SIG-M5 treated with dmso at 0.1 percent for 504 hours (cell line): ENCODE results near the gene GAGE12G.
"Not testable (repeated sequence)": the region's sequence is repeated elsewhere in the genome, so short reads cannot be mapped to it uniquely, and the experiment has no call there.

Source experiments
- DNase-seq: peaks from one replicate; lab custom pipeline; 2025; ENCODE audit not compliant: unreplicated experiment; lab: John Stamatoyannopoulos, UW

GAGE12G gene

GRCh38 chrX:49570100-49570499 lies at the start of gene GAGE12G:
GAGE12G (plus strand) TSS chrX:49570400; CDS start chrX:49571555, 1,155 bp downstream.
- DNase-seq = not testable (repeated sequence)

- DNase-seq = not testable (repeated sequence)
Observed at GRCh38 chrX:49531877-49532276, 38.3 kb upstream of the GAGE12G start, which contains the start of gene GAGE12C. GAGE12C (plus strand) TSS chrX:49532177; CDS start chrX:49533332, 1,155 bp downstream.

DNA sequence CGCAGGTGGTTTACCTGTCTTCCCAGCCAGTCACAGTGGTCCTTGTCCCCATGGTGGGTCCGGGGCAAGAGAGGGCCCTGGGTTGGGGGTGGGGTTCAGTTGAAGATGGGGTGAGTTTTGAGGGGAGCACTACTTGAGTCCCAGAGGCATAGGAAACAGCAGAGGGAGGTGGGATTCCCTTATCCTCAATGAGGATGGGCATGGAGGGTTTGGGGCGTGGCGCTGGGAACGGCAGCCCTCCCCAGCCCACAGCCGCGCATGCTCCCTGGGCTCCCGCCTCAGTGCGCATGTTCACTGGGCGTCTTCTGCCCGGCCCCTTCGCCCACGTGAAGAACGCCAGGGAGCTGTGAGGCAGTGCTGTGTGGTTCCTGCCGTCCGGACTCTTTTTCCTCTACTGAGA lies 28.8 kb upstream of the GAGE12G start, which contains the start of gene GAGE12D:
Gene GAGE12D, plus strand, starts transcription at position 301 of the 400 bp plus-strand sequence. CDS start 1,155 bp downstream, outside the sequence.
- DNase-seq = not testable (repeated sequence)

GRCh38 chrX:49550989-49551388 lies 19.2 kb upstream of the GAGE12G start, which contains the start of gene GAGE12E:
GAGE12E (plus strand) TSS chrX:49551289; CDS start chrX:49552444, 1,155 bp downstream.
- not testable (repeated sequence) for DNase-seq

DNA sequence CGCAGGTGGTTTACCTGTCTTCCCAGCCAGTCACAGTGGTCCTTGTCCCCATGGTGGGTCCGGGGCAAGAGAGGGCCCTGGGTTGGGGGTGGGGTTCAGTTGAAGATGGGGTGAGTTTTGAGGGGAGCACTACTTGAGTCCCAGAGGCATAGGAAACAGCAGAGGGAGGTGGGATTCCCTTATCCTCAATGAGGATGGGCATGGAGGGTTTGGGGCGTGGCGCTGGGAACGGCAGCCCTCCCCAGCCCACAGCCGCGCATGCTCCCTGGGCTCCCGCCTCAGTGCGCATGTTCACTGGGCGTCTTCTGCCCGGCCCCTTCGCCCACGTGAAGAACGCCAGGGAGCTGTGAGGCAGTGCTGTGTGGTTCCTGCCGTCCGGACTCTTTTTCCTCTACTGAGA lies 9.7 kb upstream of the GAGE12G start, which contains the start of gene GAGE12F:
Gene GAGE12F, plus strand, starts transcription at position 301 of the 400 bp plus-strand sequence. CDS start 1,155 bp downstream, outside the sequence.
- not testable (repeated sequence) for DNase-seq

DNA sequence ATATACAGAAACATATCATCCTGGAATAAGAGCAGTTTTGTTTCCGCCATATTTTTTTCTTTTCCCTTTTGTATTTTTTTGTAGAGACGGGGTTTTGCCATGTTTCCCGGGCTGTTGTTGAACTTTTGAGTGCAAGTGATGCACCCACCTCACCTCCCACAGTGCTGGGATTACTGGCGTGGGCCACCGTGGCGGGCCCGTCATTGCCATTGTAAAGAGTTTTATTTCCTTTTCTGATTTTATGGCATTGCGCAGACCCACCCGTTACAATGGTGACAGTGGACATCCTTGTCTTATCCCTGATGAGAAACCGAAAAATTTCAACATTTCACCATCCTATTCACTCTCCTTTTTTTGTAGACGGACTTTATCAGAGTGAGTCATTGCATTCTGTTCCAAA lies 1.5 kb upstream of the GAGE12G start:
- DNase-seq = not testable (repeated sequence)

DNA sequence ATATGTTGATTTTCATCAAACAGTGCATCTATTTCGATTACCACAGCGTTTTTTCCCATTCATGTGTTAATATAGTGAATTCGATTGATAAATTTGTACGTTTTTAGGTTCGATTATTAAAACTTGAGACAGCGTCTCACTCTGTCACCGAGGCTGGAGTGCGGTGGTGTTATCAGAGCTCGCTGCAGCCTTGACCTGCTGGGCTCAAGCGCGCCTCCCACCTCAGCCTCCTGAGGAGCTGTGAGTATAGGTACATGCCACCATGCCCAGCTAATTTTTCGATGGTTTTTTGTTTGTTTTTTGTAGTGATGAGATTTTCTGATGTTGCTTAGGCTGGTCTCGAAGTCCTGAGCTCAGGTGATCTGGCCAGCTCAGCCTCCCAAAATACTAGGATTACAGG lies 1.0 kb upstream of the GAGE12G start:
- DNase-seq = not testable (repeated sequence)

DNA sequence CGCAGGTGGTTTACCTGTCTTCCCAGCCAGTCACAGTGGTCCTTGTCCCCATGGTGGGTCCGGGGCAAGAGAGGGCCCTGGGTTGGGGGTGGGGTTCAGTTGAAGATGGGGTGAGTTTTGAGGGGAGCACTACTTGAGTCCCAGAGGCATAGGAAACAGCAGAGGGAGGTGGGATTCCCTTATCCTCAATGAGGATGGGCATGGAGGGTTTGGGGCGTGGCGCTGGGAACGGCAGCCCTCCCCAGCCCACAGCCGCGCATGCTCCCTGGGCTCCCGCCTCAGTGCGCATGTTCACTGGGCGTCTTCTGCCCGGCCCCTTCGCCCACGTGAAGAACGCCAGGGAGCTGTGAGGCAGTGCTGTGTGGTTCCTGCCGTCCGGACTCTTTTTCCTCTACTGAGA lies 9.4 kb downstream of the GAGE12G start, which contains the start of gene GAGE12H:
Gene GAGE12H, plus strand, starts transcription at position 301 of the 400 bp plus-strand sequence. CDS start 1,155 bp downstream, outside the sequence.
- not testable (repeated sequence) for DNase-seq

DNA sequence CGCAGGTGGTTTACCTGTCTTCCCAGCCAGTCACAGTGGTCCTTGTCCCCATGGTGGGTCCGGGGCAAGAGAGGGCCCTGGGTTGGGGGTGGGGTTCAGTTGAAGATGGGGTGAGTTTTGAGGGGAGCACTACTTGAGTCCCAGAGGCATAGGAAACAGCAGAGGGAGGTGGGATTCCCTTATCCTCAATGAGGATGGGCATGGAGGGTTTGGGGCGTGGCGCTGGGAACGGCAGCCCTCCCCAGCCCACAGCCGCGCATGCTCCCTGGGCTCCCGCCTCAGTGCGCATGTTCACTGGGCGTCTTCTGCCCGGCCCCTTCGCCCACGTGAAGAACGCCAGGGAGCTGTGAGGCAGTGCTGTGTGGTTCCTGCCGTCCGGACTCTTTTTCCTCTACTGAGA lies 19.0 kb downstream of the GAGE12G start, which contains the start of gene GAGE2A:
Gene GAGE2A, plus strand, starts transcription at position 301 of the 400 bp plus-strand sequence. CDS start 1,155 bp downstream, outside the sequence.
- not testable (repeated sequence) for DNase-seq

DNA sequence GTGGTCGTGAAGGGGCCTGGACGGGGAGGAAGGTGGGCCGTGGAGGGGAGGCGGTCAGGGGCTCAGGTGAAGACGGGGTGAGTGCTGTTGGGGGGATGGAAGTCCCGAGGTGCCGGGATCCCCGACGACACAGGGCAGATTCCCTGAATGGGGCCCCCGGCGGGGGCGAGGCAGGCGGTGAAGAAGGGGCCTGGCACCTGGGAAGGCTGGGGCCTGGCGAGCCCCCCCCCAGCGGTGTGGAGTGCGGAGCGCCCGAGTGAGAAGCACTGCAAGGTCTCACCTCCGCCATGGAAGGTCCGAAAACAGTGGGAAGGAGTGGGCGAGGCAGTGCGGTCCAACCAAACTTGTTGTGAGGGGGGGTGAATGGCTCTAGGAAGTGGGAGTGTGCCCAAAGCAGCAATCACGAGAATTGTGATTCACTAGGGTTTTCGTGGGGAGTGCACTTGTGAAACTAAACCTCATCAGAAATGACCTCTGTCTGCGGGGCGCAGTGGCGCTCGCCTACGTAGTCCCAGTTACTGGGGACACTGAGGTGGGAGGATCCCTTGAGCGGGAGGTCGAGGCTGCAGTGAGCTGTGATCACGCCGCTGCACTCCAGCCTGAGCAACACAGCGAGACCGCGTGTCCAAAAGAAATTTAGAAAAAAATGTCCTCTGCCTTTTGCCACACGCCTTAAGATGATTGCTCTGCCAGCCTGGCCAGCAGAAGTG lies 19.7 kb downstream of the GAGE12G start:
- not testable (repeated sequence) for DNase-seq

DNA sequence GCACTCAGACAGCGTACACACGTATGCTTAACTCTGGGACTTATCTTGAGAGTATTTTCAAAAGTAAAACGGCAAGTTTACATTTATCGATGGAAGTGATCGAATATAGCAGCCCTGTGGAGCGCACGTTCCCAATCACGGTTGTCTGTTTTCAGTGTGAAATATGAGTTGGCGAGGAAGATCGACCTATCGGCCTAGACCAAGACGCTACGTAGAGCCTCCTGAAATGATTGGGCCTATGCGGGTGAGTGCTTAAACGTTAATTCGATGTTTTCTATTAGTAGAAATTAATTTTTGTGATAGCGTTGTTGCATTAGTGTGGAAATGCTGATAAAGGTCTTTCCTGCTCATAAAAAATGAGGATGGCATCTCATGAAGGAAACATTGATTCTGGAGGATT lies 20.3 kb downstream of the GAGE12G start:
- DNase-seq = not testable (repeated sequence)

DNA sequence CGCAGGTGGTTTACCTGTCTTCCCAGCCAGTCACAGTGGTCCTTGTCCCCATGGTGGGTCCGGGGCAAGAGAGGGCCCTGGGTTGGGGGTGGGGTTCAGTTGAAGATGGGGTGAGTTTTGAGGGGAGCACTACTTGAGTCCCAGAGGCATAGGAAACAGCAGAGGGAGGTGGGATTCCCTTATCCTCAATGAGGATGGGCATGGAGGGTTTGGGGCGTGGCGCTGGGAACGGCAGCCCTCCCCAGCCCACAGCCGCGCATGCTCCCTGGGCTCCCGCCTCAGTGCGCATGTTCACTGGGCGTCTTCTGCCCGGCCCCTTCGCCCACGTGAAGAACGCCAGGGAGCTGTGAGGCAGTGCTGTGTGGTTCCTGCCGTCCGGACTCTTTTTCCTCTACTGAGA lies 28.5 kb downstream of the GAGE12G start, which contains the start of gene GAGE1:
Gene GAGE1, plus strand, starts transcription at position 301 of the 400 bp plus-strand sequence. CDS start 1,155 bp downstream, outside the sequence.
- not testable (repeated sequence) for DNase-seq

DNA sequence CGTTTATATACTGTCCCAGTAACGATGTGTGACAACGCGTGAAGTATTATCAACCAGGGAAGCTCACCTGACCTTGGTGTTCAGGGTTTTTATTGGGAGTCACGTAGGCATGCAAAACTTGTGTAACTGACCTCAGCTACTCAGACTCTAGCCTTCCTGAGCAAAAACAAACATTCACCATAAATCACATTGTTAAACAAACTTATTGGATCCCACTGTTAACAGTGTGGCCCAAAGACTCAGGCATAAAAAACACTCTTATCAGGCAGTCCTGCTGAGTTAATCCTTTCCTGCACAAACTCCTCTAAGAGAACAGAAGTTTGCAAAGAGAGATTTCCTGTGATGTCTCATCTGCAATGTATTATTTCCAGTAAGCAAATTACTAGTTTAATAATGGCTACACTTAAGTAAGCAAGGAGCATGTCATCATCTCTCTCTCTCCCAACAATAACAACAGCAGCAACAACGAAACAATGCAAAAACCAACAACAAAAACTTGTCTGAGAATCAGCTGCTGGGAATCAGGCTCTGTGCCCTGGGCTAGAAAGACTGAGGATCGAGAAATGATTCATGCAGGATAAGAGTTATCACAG lies 40.6 kb downstream of the GAGE12G start:
- DNase-seq = no peak

DNA sequence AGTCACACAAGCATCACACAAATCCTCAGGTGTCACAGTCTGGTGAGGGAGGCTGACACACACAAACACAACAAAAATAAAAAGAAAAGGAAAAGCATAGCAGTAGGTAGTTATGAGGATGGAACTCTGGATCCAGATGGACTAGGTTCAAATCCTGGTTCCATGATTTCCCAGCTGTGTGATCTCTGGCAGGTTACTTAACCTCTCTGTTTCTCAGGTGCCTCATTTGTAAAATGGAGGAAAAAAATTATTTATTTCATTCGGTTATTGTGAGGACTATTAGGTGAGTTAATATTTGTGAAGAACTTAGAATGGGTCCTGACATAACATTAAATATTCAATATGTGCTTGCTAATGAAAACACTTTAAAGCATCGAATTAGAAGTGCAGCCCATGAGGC lies 48.4 kb downstream of the GAGE12G start:
- DNase-seq = no peak
